Activated T-helper 1 cell treated with anti-CD3 and anti-CD28 coated beads, Interleukin-12 subunit alpha, Interleukin-12 subunit beta, Interleukin-2, Interleukin-4 antibody, amounts not matched to agents 30 ng/mL and 10 ng/mL and 1 ng/mL, durations not matched to agents 14 hours and 24 hours and 36 hours (primary cell): Measurements from ENCODE around the gene HDAC9. TPM values are rescaled to one million over a fixed set of nuclear protein-coding genes. Genes with fewer than 3 reads are reported as not detected.

ENCODE experiments used
- DNase-seq: peaks from one replicate; pipeline ENCODE4 v3.0.0; 2021; ENCODE audit warnings: low spot score
- H3K27ac Mint-ChIP-seq: one replicate; pipeline ENCODE4 v1.8.0; 2021; ENCODE audit warnings: mild to moderate bottlenecking, mixed read lengths
- H3K27me3 Mint-ChIP-seq: one replicate; pipeline ENCODE4 v1.8.0; 2022; ENCODE audit warnings: mild to moderate bottlenecking, moderate library complexity, mixed read lengths; ENCODE audit not compliant: insufficient read depth
- H3K36me3 Mint-ChIP-seq: one replicate; pipeline ENCODE4 v1.8.0; 2021; ENCODE audit warnings: low read depth, mixed read lengths
- H3K4me1 Mint-ChIP-seq: one replicate; pipeline ENCODE4 v1.8.0; 2021; ENCODE audit warnings: low read depth, mixed read lengths
- H3K4me3 Mint-ChIP-seq: one replicate; pipeline ENCODE4 v1.8.0; 2021; ENCODE audit warnings: mild to moderate bottlenecking, moderate library complexity, mixed read lengths
- H3K9me3 Mint-ChIP-seq: one replicate; pipeline ENCODE4 v1.8.0; 2021; ENCODE audit warnings: mixed read lengths
- intact Hi-C: fragments of 100-400 bp; cut with micrococcal nuclease; formaldehyde crosslinking; loops from one replicate; pipeline ENCODE4 v1.15.1; 2024
- total RNA-seq: library from RNA; stranded (reverse); gene quantifications from 2 replicates; pipeline ENCODE4 v1.2.3, GENCODE V29; 2022

The HDAC9 gene
- total RNA-seq, 1 donor from 2014 or later, result 0.86 TPM

DNA sequence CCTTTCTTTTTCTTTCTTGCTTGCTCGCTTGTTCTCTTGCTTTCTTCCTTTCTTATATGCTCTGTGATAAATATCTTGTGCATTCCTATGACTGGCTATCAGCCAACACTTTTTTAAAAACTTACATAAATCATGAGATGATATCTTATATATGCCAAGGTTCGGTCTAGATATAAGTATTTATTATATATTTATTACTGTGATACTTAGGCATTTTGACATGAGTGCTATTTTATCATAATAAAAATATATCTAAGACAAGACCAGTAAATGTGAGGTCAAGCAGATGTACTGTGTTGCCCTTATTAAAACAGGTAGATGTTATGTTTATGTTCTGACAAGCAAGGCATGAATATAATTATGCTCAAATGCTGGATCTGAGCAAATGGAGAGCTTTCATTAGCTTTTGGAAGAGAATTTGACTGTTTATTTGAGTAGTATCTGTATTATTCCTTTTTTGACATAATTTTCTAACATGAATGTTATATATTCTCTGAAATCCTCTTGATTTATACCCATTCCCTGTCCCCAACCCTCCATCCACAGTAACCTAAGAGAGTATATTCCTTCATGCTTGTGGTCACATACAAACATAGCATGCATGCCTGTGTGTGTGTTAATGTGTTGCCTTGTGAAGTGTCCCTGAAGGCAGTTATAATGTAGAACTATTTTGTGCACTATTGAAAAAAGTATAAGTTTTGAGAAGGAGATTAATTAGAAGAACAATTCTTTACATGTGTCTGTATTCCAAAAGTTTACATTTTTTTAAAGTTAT is 158.0 kb downstream of the HDAC9 start:
- H3K9me3 Mint-ChIP-seq, result no peaks in the 10 kb centered on the region
- H3K27ac Mint-ChIP-seq, result no peak overlapping the region
- H3K4me1 Mint-ChIP-seq, result no peaks in the 10 kb centered on the region
- no peaks in the 10 kb centered on the region for H3K36me3 Mint-ChIP-seq
- no peak for DNase-seq
- no peak overlapping the region for H3K4me3 Mint-ChIP-seq
- H3K27me3 Mint-ChIP-seq, result no peaks in the 10 kb centered on the region
- intact Hi-C loops, result no loop called here

- no peaks in the 10 kb centered on the region for H3K4me1 Mint-ChIP-seq
- intact Hi-C loops, result no loop called here
- H3K4me3 Mint-ChIP-seq, result no peak overlapping the region
- H3K9me3 Mint-ChIP-seq, result no peaks in the 10 kb centered on the region
- H3K27ac Mint-ChIP-seq, result no peak overlapping the region
- no peaks in the 10 kb centered on the region for H3K36me3 Mint-ChIP-seq
- DNase-seq, result no peak
- no peaks in the 10 kb centered on the region for H3K27me3 Mint-ChIP-seq
These were observed 159.2 kb downstream of the HDAC9 start for GRCh38 chr7:18654709-18655108.

GRCh38 chr7:18655506-18655905 is 160.0 kb downstream of the HDAC9 start:
- H3K36me3 Mint-ChIP-seq, result no peaks in the 10 kb centered on the region
- no peaks in the 10 kb centered on the region for H3K9me3 Mint-ChIP-seq
- intact Hi-C loops, result no loop called here
- H3K27ac Mint-ChIP-seq, result no peak overlapping the region
- no peaks in the 10 kb centered on the region for H3K27me3 Mint-ChIP-seq
- H3K4me1 Mint-ChIP-seq, result no peaks in the 10 kb centered on the region
- no peak for DNase-seq
- H3K4me3 Mint-ChIP-seq, result no peak overlapping the region

- H3K27ac Mint-ChIP-seq, result no peak overlapping the region
- H3K27me3 Mint-ChIP-seq, result no peaks in the 10 kb centered on the region
- no peaks in the 10 kb centered on the region for H3K36me3 Mint-ChIP-seq
- no peaks in the 10 kb centered on the region for H3K4me1 Mint-ChIP-seq
- intact Hi-C loops, result no loop called here
- no peak for DNase-seq
- no peak overlapping the region for H3K4me3 Mint-ChIP-seq
- no peaks in the 10 kb centered on the region for H3K9me3 Mint-ChIP-seq
These were observed 160.4 kb downstream of the HDAC9 start for GRCh38 chr7:18655912-18656311.

DNA sequence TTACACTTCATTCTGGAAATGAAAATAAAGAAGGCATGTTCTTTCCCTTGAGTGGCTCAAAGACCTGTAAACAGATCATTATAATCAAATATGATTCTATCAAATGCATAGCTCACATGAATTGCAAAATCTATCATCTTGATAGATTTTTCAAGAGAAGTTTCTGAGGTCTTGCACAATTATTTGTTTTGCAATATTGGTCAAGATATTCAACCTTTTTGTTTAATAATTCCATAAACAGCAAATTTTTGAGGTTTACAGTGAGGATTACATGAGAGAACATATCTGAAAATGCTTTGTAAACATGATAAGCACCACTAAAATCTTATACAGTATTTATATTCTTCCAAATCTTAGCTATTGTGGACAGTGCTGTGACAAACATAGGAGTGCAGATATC is 160.8 kb downstream of the HDAC9 start:
- DNase-seq, result no peak
- no peak overlapping the region for H3K4me3 Mint-ChIP-seq
- no peak overlapping the region for H3K27ac Mint-ChIP-seq
- intact Hi-C loops, result no loop called here
- no peaks in the 10 kb centered on the region for H3K9me3 Mint-ChIP-seq
- no peaks in the 10 kb centered on the region for H3K36me3 Mint-ChIP-seq
- no peaks in the 10 kb centered on the region for H3K27me3 Mint-ChIP-seq
- H3K4me1 Mint-ChIP-seq, result no peaks in the 10 kb centered on the region

- no peak for DNase-seq
- Mint-ChIP-seq H3K4me1 (no peaks in the 10 kb centered on the region), H3K9me3 (no peaks in the 10 kb centered on the region), H3K27me3 (no peaks in the 10 kb centered on the region), H3K36me3 (no peaks in the 10 kb centered on the region), H3K4me3 (no peak overlapping the region), H3K27ac (no peak overlapping the region)
- intact Hi-C loops, result loop anchor here (10.0 kb wide), 1 partner anchor 395 kb away; no protein-coding TSS in a partner anchor
These were observed 164.2 kb downstream of the HDAC9 start for GRCh38 chr7:18659746-18660145.

DNA sequence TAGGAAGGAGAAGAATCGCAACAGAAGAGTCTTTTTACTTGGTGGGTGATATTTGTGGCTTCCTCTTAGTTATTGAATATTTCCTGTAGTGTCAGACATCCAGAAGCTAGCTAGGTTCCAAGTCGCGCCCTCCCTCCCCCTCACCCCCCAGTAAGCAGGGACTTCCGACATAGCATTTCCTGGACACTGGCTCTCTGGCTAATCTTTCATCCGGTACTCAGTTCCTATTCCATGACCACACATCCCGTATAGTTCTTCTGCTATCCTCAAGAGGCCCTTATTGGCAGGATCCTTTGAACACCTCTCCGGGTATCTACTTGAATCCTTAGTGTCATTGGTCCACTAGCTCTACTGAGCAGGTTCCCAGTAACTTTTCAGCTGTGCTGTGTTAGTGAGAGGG is 167.8 kb downstream of the HDAC9 start:
- Mint-ChIP-seq H3K4me3 (no peak overlapping the region), H3K36me3 (no peaks in the 10 kb centered on the region), H3K9me3 (no peaks in the 10 kb centered on the region), H3K27me3 (no peaks in the 10 kb centered on the region), H3K4me1 (peaks cover 7% of the 10 kb centered on the region), H3K27ac (no peak overlapping the region)
- intact Hi-C loops, result loop anchor here (10.0 kb wide), 1 partner anchor 391 kb away; no protein-coding TSS in a partner anchor
- DNase-seq, result no peak

DNA sequence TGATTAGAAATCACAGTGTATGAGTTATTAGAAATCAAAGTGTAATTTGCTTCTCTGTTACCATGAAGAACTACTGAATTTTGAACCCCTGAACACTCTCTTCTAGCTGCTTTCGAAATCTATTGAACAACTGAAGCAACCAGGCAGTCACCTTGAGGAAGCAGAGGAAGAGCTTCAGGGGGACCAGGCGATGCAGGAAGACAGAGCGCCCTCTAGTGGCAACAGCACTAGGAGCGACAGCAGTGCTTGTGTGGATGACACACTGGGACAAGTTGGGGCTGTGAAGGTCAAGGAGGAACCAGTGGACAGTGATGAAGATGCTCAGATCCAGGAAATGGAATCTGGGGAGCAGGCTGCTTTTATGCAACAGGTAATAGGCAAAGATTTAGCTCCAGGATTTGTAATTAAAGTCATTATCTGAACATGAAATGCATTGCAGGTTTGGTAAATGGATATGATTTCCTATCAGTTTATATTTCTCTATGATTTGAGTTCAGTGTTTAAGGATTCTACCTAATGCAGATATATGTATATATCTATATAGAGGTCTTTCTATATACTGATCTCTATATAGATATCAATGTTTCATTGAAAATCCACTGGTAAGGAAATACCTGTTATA is 170.7 kb downstream of the HDAC9 start:
- H3K27ac Mint-ChIP-seq, result no peak overlapping the region
- H3K4me3 Mint-ChIP-seq, result no peak overlapping the region
- peaks cover 7% of the 10 kb centered on the region for H3K4me1 Mint-ChIP-seq
- no peaks in the 10 kb centered on the region for H3K27me3 Mint-ChIP-seq
- no peaks in the 10 kb centered on the region for H3K36me3 Mint-ChIP-seq
- intact Hi-C loops, result loop anchor here (1.0 to 10.0 kb wide), 4 partner anchors 76 to 985 kb away; no protein-coding TSS in a partner anchor
- no peaks in the 10 kb centered on the region for H3K9me3 Mint-ChIP-seq
- peak; percentile 46 for DNase-seq

DNA sequence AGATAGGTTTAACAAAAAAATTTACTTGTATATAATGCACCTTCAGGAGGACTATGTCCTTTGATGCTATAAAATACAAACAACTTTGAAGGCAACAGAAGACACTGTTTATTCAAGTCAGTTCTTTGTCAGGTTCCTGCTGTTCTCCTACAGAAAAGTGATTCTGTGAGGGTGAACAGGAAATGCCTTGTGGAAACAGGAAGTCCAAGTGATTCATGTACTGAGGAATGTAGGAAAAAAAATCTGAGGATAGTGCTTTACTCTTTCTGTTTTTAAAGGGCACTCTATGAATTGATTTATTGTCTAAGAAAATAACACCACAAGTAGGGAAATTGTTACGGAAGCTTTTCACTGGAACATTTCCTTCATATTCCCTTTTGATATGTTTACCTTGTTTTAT is 171.9 kb downstream of the HDAC9 start:
- Mint-ChIP-seq H3K27me3 (no peaks in the 10 kb centered on the region), H3K36me3 (no peaks in the 10 kb centered on the region), H3K27ac (no peak overlapping the region), H3K9me3 (no peaks in the 10 kb centered on the region), H3K4me3 (no peak overlapping the region), H3K4me1 (peaks cover 7% of the 10 kb centered on the region)
- no peak for DNase-seq
- intact Hi-C loops, result loop anchor here (2.0 to 10.0 kb wide), 2 partner anchors 387 to 987 kb away; no protein-coding TSS in a partner anchor

DNA sequence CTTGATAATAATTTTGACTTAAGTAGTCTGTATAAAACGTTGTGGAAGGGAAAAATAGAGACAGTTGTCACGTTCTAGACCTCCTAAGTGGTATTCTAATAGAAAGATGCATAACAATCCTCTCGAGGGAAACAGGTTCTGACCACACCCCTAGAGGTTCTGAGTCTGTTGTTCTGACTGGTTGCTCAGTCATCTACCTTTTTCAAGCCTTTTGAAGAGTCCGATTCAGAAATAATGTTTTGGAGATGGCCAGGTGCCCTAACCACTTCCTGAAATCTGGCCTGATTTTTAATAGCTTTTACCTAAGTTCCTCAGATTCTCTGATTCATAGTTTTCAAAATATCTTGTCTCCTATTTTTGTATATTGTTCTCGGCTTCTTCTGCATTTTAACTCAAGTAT is 175.6 kb downstream of the HDAC9 start:
- H3K4me3 Mint-ChIP-seq, result no peak overlapping the region
- H3K4me1 Mint-ChIP-seq, result peaks cover 2% of the 10 kb centered on the region
- no peaks in the 10 kb centered on the region for H3K27me3 Mint-ChIP-seq
- DNase-seq, result no peak
- no peaks in the 10 kb centered on the region for H3K36me3 Mint-ChIP-seq
- intact Hi-C loops, result no loop called here
- no peaks in the 10 kb centered on the region for H3K9me3 Mint-ChIP-seq
- H3K27ac Mint-ChIP-seq, result no peak overlapping the region

DNA sequence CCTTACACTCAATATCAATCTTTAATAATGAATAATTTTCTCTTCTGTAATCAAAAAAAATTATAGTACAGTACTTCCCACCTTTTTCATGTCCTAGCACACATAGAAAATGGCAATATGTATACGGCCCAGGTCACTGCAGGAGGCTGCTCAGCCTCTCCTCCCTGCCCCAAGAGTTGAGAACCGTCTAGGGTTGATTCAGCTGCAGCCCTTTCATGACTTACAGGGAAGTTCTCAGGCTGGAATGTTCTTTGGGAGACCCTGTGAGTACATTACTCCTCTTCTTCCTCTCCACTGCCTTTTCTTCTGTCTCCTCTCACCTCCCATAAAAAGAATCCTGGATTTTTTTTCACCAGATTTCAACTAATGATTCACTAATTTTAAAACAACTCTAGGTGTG is 180.0 kb downstream of the HDAC9 start:
- intact Hi-C loops, result no loop called here
- DNase-seq, result no peak
- no peaks in the 10 kb centered on the region for H3K27me3 Mint-ChIP-seq

GRCh38 chr7:18679261-18679660 is 183.7 kb downstream of the HDAC9 start:
- Mint-ChIP-seq H3K27ac (no peak overlapping the region), H3K4me1 (no peaks in the 10 kb centered on the region), H3K9me3 (no peaks in the 10 kb centered on the region), H3K4me3 (no peak overlapping the region), H3K27me3 (no peaks in the 10 kb centered on the region), H3K36me3 (no peaks in the 10 kb centered on the region)
- intact Hi-C loops, result no loop called here
- DNase-seq, result no peak

More for the DNA sequence above, 180.0 kb downstream of the HDAC9 start:
- Mint-ChIP-seq H3K4me1 (no peaks in the 10 kb centered on the region), H3K27ac (no peak overlapping the region), H3K9me3 (no peaks in the 10 kb centered on the region), H3K36me3 (no peaks in the 10 kb centered on the region), H3K4me3 (no peak overlapping the region)

GRCh38 chr7:18680576-18680975 is 185.0 kb downstream of the HDAC9 start:
- H3K36me3 Mint-ChIP-seq, result no peaks in the 10 kb centered on the region
- no peak for DNase-seq
- no peaks in the 10 kb centered on the region for H3K27me3 Mint-ChIP-seq
- peaks cover 5% of the 10 kb centered on the region for H3K4me1 Mint-ChIP-seq
- H3K4me3 Mint-ChIP-seq, result no peak overlapping the region
- H3K27ac Mint-ChIP-seq, result no peak overlapping the region
- H3K9me3 Mint-ChIP-seq, result no peaks in the 10 kb centered on the region
- intact Hi-C loops, result no loop called here
